DMS 273 (cell line): Measurements from ENCODE around the gene BRIP1.
"Not testable (repeated sequence)": the region's sequence is repeated elsewhere in the genome, so short reads cannot be mapped to it uniquely, and the experiment has no call there.

Experiments
- DNase-seq: peaks from one replicate; lab custom pipeline; 2025; ENCODE audit not compliant: unreplicated experiment; lab: John Stamatoyannopoulos, UW

The BRIP1 gene

DNA sequence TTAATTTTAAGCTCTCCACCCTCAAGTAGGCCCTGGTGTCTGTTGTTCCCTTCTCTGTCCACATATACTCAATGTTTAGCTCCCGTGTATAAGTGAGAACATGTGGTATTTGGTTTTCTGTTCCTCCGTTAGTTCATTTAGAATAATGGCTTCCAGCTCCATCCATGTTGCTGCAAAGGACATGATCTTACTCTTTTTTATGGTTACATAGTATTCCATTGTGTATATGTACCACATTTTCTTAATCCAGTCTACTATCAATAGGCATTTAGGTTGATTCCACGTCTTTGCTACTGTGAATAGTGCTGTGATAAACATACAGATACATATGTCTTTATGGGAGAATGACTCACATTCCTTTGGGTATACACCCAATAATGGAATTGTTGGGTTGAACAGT is 160.9 kb downstream of the BRIP1 start:
- DNase-seq, result no peak

DNA sequence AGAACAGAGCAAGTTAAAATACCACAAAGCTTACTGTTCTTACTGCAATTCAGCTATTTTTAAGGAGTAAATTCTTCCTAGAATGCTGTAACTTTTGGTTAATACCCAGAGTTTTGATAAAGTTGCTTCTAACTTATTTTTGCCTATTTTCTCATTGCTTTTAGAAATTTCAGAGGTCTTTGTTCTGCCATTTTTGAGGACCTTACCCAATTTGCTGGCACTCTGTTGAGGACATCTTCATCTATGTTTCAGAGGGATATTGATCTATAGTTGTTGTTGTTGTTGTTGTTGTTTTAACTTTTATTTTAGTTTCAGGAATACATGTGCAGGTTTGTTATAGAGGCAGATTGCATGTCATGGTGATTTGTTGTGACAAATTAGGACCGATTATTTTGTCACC is 161.3 kb downstream of the BRIP1 start:
- DNase-seq, result no peak

GRCh38 chr17:61701334-61701733 is 162.0 kb downstream of the BRIP1 start:
- DNase-seq, result no peak

- no peak for DNase-seq
These were observed 163.1 kb downstream of the BRIP1 start for GRCh38 chr17:61700252-61700651.

DNA sequence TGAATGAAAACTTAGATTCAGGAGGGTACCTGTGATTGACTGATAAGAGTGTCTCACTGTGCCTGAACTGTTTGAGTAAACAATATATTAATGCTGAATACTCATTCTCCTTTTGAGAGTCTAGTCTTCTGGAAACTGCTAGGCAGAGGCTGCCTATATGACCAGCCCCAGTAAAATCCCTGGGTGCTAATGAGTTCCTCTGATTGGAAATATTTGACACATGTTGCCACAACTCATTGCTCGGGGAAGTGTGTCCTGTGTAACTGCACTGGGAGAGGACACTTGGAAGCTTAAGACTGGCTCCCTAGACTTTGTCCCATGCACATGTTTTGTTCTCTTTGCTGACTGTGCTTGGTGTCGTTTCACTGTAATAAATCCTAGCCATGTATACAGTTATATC is 163.6 kb downstream of the BRIP1 start:
- DNase-seq, result no peak

GRCh38 chr17:61699032-61699431 is 164.3 kb downstream of the BRIP1 start:
- DNase-seq, result no peak

DNA sequence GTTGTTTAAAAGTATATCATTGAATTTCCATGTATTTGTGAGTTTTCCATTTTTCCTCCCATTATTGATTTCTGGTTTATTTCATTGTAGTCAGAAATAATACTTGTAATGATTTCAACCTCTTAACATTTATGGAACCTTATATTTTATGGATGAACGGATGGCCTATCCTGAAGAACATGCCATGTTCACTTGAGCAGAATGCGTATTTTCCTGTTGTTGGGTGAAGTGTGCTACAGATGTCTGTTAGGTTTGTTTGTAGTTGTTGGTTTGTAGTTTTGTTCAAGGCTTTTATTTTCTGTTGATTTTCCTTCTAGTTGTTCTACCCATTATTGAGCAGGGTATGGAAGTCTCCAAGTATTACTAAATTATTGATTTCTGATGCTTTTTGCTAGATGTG is 165.1 kb downstream of the BRIP1 start:
- no peak for DNase-seq

DNA sequence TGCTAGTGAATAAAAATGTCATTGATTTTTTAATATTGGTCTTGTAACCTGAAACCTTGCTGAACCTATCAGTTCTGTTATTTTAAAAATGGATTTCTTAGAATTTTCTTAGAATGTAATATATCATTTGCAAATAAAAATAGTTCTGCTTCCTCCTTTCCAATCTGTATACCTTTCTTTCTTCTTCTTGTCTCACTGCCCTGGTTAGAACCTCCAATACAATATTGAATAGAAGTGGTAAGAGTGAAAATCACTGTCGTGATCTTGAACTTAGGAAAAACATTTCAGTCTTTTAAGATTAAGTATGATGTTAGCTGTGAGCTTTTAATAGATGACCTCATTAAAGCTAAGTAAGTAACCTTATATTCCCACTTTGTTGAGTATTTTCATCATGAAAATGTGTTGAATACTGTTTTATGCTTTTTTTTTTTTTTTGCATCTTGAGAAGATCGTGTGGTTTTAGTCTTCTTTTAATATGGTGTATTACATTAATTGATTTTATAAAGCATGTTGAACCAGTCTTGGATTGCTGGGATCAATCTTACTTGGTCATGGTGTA is 167.5 kb downstream of the BRIP1 start:
- no peak for DNase-seq

GRCh38 chr17:61694095-61694494 is 169.2 kb downstream of the BRIP1 start:
- DNase-seq, result no peak

DNA sequence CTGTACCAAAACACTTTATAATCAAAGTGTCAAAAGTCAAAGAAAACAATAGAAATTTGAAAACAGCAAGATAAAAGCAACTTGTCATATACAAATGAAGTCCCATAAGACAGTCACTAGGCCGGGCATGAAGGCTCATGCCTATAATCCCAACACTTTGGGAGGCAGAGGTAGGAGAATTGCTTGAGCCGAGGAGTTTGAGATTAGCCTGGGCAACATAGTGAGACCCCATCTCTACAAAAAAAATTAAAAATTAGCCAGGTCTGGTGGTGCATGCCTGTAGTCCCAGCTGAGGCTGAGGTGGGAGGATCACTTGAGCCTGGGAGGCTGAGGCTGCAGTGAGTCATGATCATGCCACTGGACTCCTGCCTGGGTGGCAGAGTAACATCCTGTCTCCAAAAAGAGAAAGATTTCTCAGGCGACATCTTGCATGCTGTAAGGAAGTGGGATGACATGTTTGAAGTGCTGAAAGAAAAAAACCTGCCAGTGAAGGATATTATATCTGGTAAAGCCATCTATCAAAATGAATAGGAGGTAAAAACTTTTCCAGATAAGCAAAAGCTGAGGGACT is 173.6 kb downstream of the BRIP1 start:
- no peak for DNase-seq

DNA sequence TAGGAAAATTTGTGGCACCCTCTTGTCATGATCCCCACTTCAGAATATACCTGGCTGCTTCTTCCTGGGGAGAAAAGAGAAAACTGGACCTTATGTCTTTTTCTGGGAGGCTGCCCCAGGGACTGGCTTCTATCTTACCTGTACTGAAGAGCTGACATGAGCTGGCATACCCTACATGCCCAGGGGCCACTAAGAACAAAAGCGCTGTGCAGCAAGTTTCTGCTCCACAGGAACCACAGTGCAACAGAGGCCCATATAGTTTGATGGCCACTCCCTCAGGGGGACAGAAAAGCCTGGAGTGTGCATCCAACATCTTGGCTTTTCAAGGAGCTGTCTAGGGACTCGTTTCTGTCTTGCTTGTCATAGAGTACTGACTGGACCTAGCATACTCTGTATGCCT is 175.6 kb downstream of the BRIP1 start:
- DNase-seq, result no peak

DNA sequence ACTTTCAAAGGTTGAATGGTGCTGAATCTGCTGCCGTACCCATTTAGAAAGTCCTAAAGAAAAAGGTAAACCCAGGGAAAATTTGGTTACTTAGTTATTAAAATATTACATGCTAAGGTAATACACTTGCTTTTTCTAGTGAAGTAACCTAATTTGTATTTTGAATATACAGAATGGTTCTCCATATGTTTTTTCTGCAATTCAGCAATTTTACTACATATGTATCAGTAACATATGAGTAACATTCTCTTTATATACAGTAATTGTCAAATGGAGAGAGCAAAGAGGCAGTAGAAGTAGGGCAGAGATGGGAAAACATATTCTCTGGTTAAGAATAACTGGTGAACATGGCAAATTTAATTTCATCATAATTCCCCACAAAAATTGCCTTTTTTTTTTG is 177.2 kb downstream of the BRIP1 start:
- no peak for DNase-seq

DNA sequence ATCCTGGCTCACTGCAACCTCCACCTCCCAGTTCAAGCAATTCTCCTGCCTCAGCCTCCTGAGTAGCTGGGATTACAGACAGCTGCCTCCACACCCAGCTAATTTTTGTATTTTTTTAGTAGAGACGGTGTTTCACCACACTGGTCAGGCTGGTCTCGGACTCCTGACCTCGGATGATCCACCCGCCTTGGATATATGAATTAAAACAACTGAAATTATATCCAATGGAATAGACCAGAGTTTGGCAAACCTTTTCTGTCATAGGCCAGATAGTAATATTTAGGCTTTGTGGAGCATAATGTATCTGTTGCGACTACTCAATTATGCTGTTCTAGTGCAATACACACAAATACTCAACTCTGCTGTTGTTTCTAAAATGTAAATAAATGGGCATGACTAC is 178.5 kb downstream of the BRIP1 start:
- DNase-seq, result no peak

GRCh38 chr17:61684172-61684571 is 179.2 kb downstream of the BRIP1 start:
- no peak for DNase-seq

- DNase-seq, result no peak
These were observed 179.9 kb downstream of the BRIP1 start for GRCh38 chr17:61683466-61683865.

- DNase-seq, result no peak
These were observed 182.4 kb downstream of the BRIP1 start for GRCh38 chr17:61680921-61681320.

- peak; percentile 11 for DNase-seq
These were observed 185.0 kb downstream of the BRIP1 start for GRCh38 chr17:61678339-61678738.

GRCh38 chr17:61677150-61677811 is 186.0 kb downstream of the BRIP1 start:
- DNase-seq, result not testable (repeated sequence)

DNA sequence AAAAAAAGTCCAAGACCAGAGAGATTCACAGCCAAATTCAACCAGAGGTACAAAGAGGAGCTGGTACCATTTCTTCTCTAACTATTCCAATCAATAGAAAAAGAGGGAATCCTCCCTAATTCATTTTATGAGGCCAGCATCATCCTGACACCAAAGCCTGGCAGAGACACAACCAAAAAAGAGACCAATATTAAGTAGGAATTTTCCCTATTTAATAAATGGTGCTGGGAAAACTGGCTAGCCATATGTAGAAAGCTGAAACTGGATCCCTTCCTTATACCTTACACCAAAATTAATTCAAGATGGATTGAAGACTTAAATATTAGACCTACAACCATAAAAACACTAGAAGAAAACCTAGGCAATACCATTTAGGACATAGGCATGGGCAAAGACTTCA is 186.8 kb downstream of the BRIP1 start:
- not testable (repeated sequence) for DNase-seq

DNA sequence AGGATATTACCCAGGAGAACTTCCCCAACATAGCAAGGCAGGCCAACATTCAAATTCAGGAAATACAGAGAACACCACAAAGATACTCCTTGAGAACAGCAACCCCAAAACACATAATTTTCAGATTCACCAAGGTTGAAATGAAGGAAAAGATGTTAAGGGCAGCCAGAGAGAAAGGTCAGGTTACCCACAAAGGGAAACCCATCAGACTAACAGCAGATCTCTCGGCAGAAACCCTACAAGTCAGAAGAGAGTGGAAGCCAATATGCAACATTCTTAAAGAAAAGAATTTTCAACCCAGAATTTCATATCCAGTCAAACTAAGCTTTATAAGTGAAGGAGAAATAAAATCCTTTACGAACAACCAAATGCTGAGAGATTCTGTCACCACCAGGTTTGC is 188.7 kb downstream of the BRIP1 start:
- not testable (repeated sequence) for DNase-seq

DNA sequence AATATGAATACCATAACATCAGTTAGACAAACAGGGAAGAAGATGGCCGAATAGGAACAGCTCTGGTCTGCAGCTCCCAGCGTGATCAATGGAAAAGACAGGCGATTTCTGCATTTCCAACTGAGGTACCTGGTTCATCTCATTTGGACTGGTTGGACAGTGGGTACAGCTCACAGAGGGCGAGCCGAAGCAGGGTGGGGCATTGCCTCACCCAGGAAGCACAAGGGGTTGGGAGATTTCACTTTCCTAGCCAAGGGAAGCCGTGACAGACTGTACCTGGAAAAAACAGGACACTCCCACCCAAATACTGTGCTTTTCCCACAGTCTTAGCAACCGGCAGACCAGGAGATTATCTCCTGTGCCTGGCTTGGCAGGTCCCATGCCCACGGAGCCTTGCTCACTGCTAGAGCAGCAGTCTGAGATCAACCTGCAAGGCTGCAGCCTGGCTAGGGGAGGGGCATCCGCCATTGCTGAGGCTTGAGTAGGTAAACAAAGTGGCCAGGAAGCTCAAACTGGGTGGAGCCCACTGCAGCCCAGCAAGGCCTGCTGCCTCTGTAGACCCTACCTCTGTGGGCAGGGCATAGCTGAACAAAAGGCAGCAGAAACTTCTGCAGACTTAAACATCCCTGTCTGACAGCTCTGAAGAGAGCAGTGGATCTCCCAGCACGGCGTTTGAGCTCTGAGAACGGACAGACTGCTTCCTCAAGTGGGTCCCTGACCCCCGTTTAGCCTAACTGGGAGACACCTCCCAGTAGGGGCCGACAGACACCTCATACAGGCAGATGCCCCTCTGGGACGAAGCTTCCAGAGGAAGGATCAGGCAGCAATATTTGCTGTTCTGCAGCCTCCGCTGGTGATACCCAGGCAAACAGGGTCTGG is 190.1 kb downstream of the BRIP1 start:
- DNase-seq, result not testable (repeated sequence)

GRCh38 chr17:61672140-61672539 is 191.2 kb downstream of the BRIP1 start:
- DNase-seq, result no peak
